IMR-90 (cell line): ENCODE results near the gene SNRNP200. TPM values are rescaled to one million over a fixed set of nuclear protein-coding genes. Genes with fewer than 3 reads are reported as not detected.

Source experiments
- ATAC-seq: fragments of 200-7000 bp; cut with Tn5 transposase; 2 replicates; pipeline ENCODE4 v1.9.1; 2020; ENCODE audit warnings: low read depth, mild to moderate bottlenecking, moderate library complexity
- BruUV-seq: library from RNA; stranded (reverse); fragments of 400-500 nt; replicated peaks from 2 replicates; lab custom pipeline; 2021; lab: Mats Ljungman, UMichigan
- CTCF ChIA-PET: fragments of 300-600 bp; formaldehyde crosslinking; extraction: SDS; loops from one replicate; lab custom pipeline; 2021; ENCODE audit warnings: antibody characterized with exemption; lab: Yijun Ruan, JAX
- POLR2A ChIA-PET: fragments of 300-600 bp; sonication (Branson Sonifier 250); formaldehyde crosslinking; loops from one replicate; lab custom pipeline; 2022; ENCODE audit warnings: antibody characterized with exemption; ENCODE audit not compliant: unreplicated experiment; lab: Charles Lee
- DNase-seq: peaks from one replicate; pipeline ENCODE4 v3.0.0; 2013
- H2AFZ ChIP-seq: replicated peaks from 2 replicates; pipeline ENCODE3; 2013; ENCODE audit warnings: low read length, mild to moderate bottlenecking; ENCODE audit not compliant: poor library complexity
- H2AK5ac ChIP-seq: 2 replicates; pipeline ENCODE4 v1.6.1; 2013; ENCODE audit warnings: low read depth, low read length, inconsistent platforms
- H2AK9ac ChIP-seq: replicated peaks from 2 replicates; pipeline ENCODE3; 2013; ENCODE audit warnings: mild to moderate bottlenecking, low read depth, low read length, moderate library complexity; ENCODE audit not compliant: poor library complexity
- H2BK120ac ChIP-seq: 2 replicates; pipeline ENCODE4 v1.6.1; 2013; ENCODE audit warnings: low read depth, low read length, inconsistent platforms
- H2BK15ac ChIP-seq: 3 replicates; pipeline ENCODE4 v1.6.1; 2013; ENCODE audit warnings: low read depth, low read length, inconsistent platforms
- H2BK20ac ChIP-seq: 2 replicates; pipeline ENCODE4 v1.6.1; 2013; ENCODE audit warnings: low read depth, mild to moderate bottlenecking, inconsistent platforms, low read length, moderate library complexity
- H2BK5ac ChIP-seq: 2 replicates; pipeline ENCODE4 v1.6.1; 2013; ENCODE audit warnings: mild to moderate bottlenecking, low read depth, low read length, inconsistent platforms; ENCODE audit not compliant: poor library complexity, severe bottlenecking
- H3K14ac ChIP-seq: replicated peaks from 2 replicates; pipeline ENCODE4 v1.6.1; 2013; ENCODE audit warnings: low read depth, low read length, inconsistent platforms
- H3K18ac ChIP-seq: 2 replicates; pipeline ENCODE4 v1.6.1; 2013; ENCODE audit warnings: low read depth, low read length, control low read depth
- H3K23ac ChIP-seq: 2 replicates; pipeline ENCODE4 v1.6.1; 2013; ENCODE audit warnings: low read depth, low read length, inconsistent platforms
- H3K27ac ChIP-seq: 2 replicates; pipeline ENCODE4 v1.5.1; 2013; ENCODE audit warnings: mild to moderate bottlenecking, control low read depth, low read length; ENCODE audit not compliant: insufficient read depth
- H3K27me3 ChIP-seq: 2 replicates; pipeline ENCODE4 v1.6.1; 2013; ENCODE audit warnings: low read length; ENCODE audit not compliant: control insufficient read depth, insufficient read depth
- H3K36me3 ChIP-seq: 2 replicates; pipeline ENCODE4 v1.6.1; 2013; ENCODE audit warnings: low read length, mixed read lengths; ENCODE audit not compliant: control insufficient read depth, insufficient read depth
- H3K4ac ChIP-seq: 2 replicates; pipeline ENCODE4 v1.6.1; 2013; ENCODE audit warnings: low read depth, low read length, inconsistent platforms
- H3K4me1 ChIP-seq: 2 replicates; pipeline ENCODE4 v1.6.1; 2013; ENCODE audit warnings: low read length, mixed read lengths; ENCODE audit not compliant: control insufficient read depth, insufficient read depth
- H3K4me2 ChIP-seq: 2 replicates; pipeline ENCODE4 v1.6.1; 2013; ENCODE audit warnings: low read depth, mild to moderate bottlenecking, control low read depth, low read length, moderate library complexity
- H3K4me3 ChIP-seq: 2 replicates; pipeline ENCODE4 v1.5.1; 2013; ENCODE audit warnings: low read depth, mild to moderate bottlenecking, control low read depth, low read length, moderate library complexity; ENCODE audit not compliant: insufficient read depth
- H3K56ac ChIP-seq: 2 replicates; pipeline ENCODE4 v1.6.1; 2013; ENCODE audit warnings: low read length, inconsistent platforms; ENCODE audit not compliant: insufficient read depth; ENCODE audit errors: extremely low read depth
- H3K79me1 ChIP-seq, 2 experiments: 2 replicates each; pipeline ENCODE4 v1.6.1; 2013; ENCODE audit warnings: low read length in 2 of 2, inconsistent platforms in 1 of 2, low read depth in 1 of 2
- H3K9ac ChIP-seq: 2 replicates; pipeline ENCODE4 v1.6.1; 2013; ENCODE audit warnings: low read depth, low read length, control low read depth
- H3K9me1 ChIP-seq: 2 replicates; pipeline ENCODE4 v1.6.1; 2013; ENCODE audit warnings: low read length, inconsistent platforms; ENCODE audit not compliant: insufficient read depth
- H3K9me3 ChIP-seq: 2 replicates; pipeline ENCODE4 v1.6.1; 2013; ENCODE audit warnings: low read length; ENCODE audit not compliant: control insufficient read depth, insufficient read depth
- H4K20me1 ChIP-seq: 2 replicates; pipeline ENCODE4 v1.6.1; 2013; ENCODE audit warnings: low read length, inconsistent platforms; ENCODE audit not compliant: insufficient read depth
- H4K5ac ChIP-seq: 2 replicates; pipeline ENCODE4 v1.6.1; 2013; ENCODE audit warnings: mild to moderate bottlenecking, low read depth, low read length, control low read depth
- H4K8ac ChIP-seq, 2 experiments: 2 replicates each; pipeline ENCODE4 v1.6.1; 2013; ENCODE audit warnings: low read depth in 2 of 2, low read length in 2 of 2, control low read depth in 1 of 2, inconsistent platforms in 1 of 2
- H4K91ac ChIP-seq: 2 replicates; pipeline ENCODE4 v1.6.1; 2013; ENCODE audit warnings: low read depth, low read length, inconsistent platforms; ENCODE audit not compliant: insufficient read depth
- BHLHE40 ChIP-seq: fragments of 150-350 bp; IDR thresholded peaks from 2 replicates; pipeline ENCODE4 v1.6.1; 2016; ENCODE audit warnings: mild to moderate bottlenecking, low read depth, low read length
- CEBPB ChIP-seq: IDR thresholded peaks from 2 replicates; pipeline ENCODE4 v1.6.1; 2012; ENCODE audit warnings: low read depth, low read length, improper control_type of control experiment
- FOS ChIP-seq: fragments of 150-350 bp; IDR thresholded peaks from 2 replicates; pipeline ENCODE4 v1.6.1; 2016; ENCODE audit warnings: low read depth, low read length
- MXI1 ChIP-seq: IDR thresholded peaks from 2 replicates; pipeline ENCODE4 v1.6.1; 2012; ENCODE audit warnings: low read depth, mild to moderate bottlenecking, low read length, moderate library complexity, borderline replicate concordance
- RAD21 ChIP-seq: IDR thresholded peaks from 2 replicates; pipeline ENCODE4 v1.6.1; 2012; ENCODE audit warnings: low read length, improper control_type of control experiment
- WGBS, 2 experiments: methylation state at CpG; one replicate each; pipeline versions ENCODE4 v1.1.5 to v1.1.7; 2013; ENCODE audit warnings: missing lambda C conversion rate in 2 of 2; ENCODE audit not compliant: insufficient read length in 1 of 2; ENCODE audit errors: extremely low coverage in 2 of 2; 5-methylcytosine and 5-hydroxymethylcytosine counted together
- dilution Hi-C: fragments of 300-500 bp; cut with HindIII; formaldehyde crosslinking; loops from one replicate; pipeline ENCODE4 v1.14.3; 2018; ENCODE audit warnings: low sequenced_read_pairs; ENCODE audit not compliant: unreplicated experiment
- in situ Hi-C: fragments of 300-500 bp; cut with MboI; formaldehyde crosslinking; loops from 3 replicates; pipeline ENCODE4 v1.14.3; 2019; ENCODE audit warnings: low sequenced_read_pairs, inconsistent platforms, mixed read lengths
- intact Hi-C: fragments of 100-400 bp; cut with micrococcal nuclease; formaldehyde crosslinking; loops from 2 replicates; pipeline ENCODE4 v1.10.0; 2022
- polyA plus RNA-seq, 3 experiments: library from polyadenylated mRNA; depleted of rRNA; stranded (reverse); fragments of >200 nt; gene quantifications; 2 replicates each; pipeline ENCODE4 v1.2.3, GENCODE V29; 2012; ENCODE audit warnings: low replicate concordance in 1 of 3
- total RNA-seq: library from RNA; depleted of rRNA; stranded (reverse); fragments of >200 nt; gene quantifications from 2 replicates; pipeline ENCODE4 v1.2.3, GENCODE V29; 2012
- TF ChIP-seq, protein P1 (sequence below): fragments of 150-350 bp; IDR thresholded peaks from 2 replicates; pipeline ENCODE4 v1.6.1; 2016; ENCODE audit warnings: low read depth, mild to moderate bottlenecking, low read length, moderate library complexity, borderline replicate concordance
- TF ChIP-seq, protein P2 (sequence below): conservative IDR thresholded peaks from 2 replicates; pipeline ENCODE4 v1.5.1; 2012; ENCODE audit warnings: mild to moderate bottlenecking, low read depth, low read length, improper control_type of control experiment
- TF ChIP-seq, protein P3 (sequence below): fragments of 150-350 bp; IDR thresholded peaks from 2 replicates; pipeline ENCODE4 v1.6.1; 2017; ENCODE audit warnings: mild to moderate bottlenecking, antibody characterized with exemption, low read length, low read depth

Gene SNRNP200
- total and polyA plus RNA-seq, 2 of the 4 experiments (the other 2 are of a cell fraction), result 44.1 to 108 TPM

GRCh38 chr2:96342085-96342484 is 36.7 kb upstream of the SNRNP200 start:
- no TSS peak for BruUV-seq
- in situ Hi-C loops (no loop called here), intact Hi-C loops (no loop called here), dilution Hi-C loops (no loop called here)
- H3K56ac ChIP-seq, result no peak overlapping the region
- no peak overlapping the region for H4K5ac ChIP-seq
- H2BK120ac ChIP-seq, result 0 out of 2 replicates have a peak overlapping the region, but pooled peaks have one; percentile 0
- H3K4me2 ChIP-seq, result peak overlapping the region; percentile 36
- no peak overlapping the region for H3K9ac ChIP-seq
- peak overlapping the region in 1 of 2 experiments; percentile 14; a peak in 1 of 4 replicates for H4K8ac ChIP-seq
- H3K4me3 ChIP-seq, result no peak overlapping the region
- no peak overlapping the region for H4K91ac ChIP-seq
- no peak overlapping the region for H2BK20ac ChIP-seq
- no peak overlapping the region for H3K18ac ChIP-seq
- no peaks in the 10 kb centered on the region for H3K9me3 ChIP-seq
- POLR2A ChIA-PET, result no interaction called here
- 42% methylated on average over 2 of the region's 6 CpGs; no CpG with 5 or more reads in 1 of the 2 experiments for WGBS, 2 experiments
- no peak overlapping the region for H2AK9ac ChIP-seq
- ATAC-seq, result peak; percentile 84
- H2AK5ac ChIP-seq, result peak overlapping the region; percentile 13; the same call in 1 of the 2 replicates
- peak; percentile 95 for DNase-seq
- peaks cover 8% of the 10 kb centered on the region for H3K4me1 ChIP-seq
- H4K20me1 ChIP-seq, result no peaks in the 10 kb centered on the region
- CTCF ChIA-PET, result interaction anchor here (0.7 to 1.3 kb wide), 2 partner anchors 27 to 66 kb away, joined by 3 to 5 read pairs; no protein-coding TSS in a partner anchor
- peaks cover 26% of the 10 kb centered on the region for H3K9me1 ChIP-seq
- peak overlapping the region; percentile 8 for H2BK5ac ChIP-seq
- H3K36me3 ChIP-seq, result peaks cover 1% of the 10 kb centered on the region; the same call in 1 of the 2 replicates
- peak overlapping the region; percentile 31; the same call in 1 of the 2 replicates for H3K27ac ChIP-seq
- no peak overlapping the region; the same call in 2 of the 3 replicates for H2BK15ac ChIP-seq
- H3K14ac ChIP-seq, result no peak overlapping the region
- peak overlapping the region; percentile 7 for H2AFZ ChIP-seq
- no peaks in the 10 kb centered on the region for H3K27me3 ChIP-seq
- H3K4ac ChIP-seq, result 0 out of 2 replicates have a peak overlapping the region, but pooled peaks have one; percentile 2
- H3K79me1 ChIP-seq, result peaks cover 10 to 61% of the 10 kb centered on the region in 2 experiments
- no peak overlapping the region for H3K23ac ChIP-seq
- TF ChIP-seq, protein P1, sequence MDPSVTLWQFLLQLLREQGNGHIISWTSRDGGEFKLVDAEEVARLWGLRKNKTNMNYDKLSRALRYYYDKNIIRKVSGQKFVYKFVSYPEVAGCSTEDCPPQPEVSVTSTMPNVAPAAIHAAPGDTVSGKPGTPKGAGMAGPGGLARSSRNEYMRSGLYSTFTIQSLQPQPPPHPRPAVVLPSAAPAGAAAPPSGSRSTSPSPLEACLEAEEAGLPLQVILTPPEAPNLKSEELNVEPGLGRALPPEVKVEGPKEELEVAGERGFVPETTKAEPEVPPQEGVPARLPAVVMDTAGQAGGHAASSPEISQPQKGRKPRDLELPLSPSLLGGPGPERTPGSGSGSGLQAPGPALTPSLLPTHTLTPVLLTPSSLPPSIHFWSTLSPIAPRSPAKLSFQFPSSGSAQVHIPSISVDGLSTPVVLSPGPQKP, result no peak
- TF ChIP-seq RAD21 (no peak), FOS (peak; percentile 93), MXI1 (peak; percentile 72; the same call in 1 of the 2 replicates), BHLHE40 (peak; percentile 86), CEBPB (peak; percentile 36; the same call in 1 of the 2 replicates)
- TF ChIP-seq, protein P2, sequence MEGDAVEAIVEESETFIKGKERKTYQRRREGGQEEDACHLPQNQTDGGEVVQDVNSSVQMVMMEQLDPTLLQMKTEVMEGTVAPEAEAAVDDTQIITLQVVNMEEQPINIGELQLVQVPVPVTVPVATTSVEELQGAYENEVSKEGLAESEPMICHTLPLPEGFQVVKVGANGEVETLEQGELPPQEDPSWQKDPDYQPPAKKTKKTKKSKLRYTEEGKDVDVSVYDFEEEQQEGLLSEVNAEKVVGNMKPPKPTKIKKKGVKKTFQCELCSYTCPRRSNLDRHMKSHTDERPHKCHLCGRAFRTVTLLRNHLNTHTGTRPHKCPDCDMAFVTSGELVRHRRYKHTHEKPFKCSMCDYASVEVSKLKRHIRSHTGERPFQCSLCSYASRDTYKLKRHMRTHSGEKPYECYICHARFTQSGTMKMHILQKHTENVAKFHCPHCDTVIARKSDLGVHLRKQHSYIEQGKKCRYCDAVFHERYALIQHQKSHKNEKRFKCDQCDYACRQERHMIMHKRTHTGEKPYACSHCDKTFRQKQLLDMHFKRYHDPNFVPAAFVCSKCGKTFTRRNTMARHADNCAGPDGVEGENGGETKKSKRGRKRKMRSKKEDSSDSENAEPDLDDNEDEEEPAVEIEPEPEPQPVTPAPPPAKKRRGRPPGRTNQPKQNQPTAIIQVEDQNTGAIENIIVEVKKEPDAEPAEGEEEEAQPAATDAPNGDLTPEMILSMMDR, result no peak
- TF ChIP-seq, protein P3, sequence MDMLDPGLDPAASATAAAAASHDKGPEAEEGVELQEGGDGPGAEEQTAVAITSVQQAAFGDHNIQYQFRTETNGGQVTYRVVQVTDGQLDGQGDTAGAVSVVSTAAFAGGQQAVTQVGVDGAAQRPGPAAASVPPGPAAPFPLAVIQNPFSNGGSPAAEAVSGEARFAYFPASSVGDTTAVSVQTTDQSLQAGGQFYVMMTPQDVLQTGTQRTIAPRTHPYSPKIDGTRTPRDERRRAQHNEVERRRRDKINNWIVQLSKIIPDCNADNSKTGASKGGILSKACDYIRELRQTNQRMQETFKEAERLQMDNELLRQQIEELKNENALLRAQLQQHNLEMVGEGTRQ, result peak; percentile 63; the same call in 1 of the 2 replicates
